Left hindlimb (tissue), 1 donor: Measurements from ENCODE around the gene C10orf105.

Experiments used
- DNase-seq: peaks from one replicate; pipeline ENCODE4 v3.0.0-alpha.2; 2018

C10orf105 gene

DNA sequence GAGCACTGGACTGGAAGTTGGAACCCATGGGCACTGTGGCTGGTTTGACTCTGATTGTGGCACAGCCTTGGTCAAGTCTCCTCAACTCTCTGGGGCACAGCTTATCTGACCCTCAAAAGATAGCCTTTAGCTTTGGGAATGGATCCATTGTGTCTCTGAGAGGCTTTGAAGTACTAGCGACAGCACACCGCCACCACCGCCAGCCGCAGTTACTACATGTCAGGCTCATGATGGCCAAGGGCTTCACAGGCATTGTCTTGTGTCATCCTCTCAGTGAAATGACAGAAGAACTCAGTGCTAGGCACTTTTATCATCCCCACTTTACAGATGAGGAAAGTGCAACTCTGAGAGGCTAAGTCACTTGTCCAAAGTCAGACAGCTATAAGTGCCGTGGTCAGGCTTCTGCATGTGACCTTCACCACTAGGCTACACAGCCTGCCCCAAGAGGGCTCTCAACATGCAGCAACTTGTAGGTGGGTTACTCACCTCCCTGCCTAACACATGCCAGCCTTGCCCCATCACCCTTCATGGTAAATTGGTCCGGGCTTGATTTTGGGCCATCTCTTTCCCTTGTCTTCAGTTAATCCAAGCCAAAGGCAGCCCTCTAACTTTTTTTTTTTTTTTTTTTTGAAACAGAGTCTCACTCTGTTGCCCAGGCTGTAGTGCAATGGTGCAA is 44.1 kb downstream of the C10orf105 start:
- DNase-seq = no peak

DNA sequence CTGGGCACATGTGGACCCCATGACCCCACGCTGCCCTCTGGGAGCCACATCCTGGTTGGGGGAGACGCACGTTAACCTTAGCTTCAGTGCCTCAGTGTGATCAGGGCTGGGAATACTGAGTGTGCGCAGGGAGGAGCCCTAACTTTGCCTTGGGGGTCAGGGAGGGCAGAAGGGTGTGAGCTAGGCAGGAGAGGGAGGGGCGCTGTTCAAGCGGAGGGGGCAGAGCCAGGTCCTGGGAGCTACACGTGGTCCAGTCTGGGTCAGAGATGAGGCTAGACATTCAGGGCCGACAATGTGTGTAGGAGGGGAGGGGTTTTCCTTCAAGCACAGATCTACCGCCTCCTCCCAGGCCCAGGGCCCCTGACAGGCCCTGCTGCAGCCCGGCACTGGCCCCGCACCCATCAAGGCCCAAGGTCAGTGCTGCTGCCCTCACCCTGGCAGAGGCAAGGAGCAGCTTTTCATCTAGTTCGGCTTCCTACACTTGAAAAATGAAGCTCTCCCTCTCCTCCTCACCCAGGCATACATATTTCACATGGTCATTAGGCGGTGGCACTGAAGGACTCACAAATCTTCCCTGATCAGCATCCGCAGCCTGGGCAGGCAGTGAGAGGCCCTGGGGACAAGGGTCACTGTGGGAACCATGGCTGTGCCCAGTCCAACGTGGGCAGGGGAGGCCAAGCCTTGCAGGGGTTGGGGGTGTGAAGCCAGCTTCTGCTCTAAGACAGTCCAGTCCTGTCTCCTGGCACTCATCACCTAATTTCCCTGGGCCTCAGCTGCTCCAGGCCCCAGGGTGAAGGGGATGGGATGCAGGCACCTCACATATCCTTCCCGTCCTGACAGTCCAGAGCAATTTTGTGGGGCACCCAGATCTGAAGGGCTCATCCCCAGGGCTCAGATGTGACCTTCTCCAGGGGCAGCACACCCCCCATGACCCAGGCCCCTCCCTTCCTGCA is 47.3 kb downstream of the C10orf105 start:
- no peak for DNase-seq

DNA sequence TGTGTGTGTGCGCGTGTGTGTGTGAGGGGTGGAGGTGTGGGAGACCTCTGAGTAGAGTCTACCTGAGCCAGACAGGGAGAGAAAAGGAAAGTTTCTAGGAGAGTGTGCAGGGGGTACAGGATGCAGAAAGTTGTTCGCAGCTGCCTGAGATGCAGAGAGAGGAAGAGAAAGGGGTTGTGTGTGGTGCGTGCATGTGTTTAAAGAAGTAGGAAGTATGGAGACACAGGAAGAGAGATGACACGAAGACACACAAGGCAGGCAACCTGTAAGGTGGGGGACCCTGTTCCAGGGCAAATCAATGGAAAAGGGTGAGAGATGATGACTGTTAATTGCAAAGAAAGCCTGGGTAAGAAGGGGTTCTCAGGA is 52.2 kb downstream of the C10orf105 start:
- DNase-seq = no peak

DNA sequence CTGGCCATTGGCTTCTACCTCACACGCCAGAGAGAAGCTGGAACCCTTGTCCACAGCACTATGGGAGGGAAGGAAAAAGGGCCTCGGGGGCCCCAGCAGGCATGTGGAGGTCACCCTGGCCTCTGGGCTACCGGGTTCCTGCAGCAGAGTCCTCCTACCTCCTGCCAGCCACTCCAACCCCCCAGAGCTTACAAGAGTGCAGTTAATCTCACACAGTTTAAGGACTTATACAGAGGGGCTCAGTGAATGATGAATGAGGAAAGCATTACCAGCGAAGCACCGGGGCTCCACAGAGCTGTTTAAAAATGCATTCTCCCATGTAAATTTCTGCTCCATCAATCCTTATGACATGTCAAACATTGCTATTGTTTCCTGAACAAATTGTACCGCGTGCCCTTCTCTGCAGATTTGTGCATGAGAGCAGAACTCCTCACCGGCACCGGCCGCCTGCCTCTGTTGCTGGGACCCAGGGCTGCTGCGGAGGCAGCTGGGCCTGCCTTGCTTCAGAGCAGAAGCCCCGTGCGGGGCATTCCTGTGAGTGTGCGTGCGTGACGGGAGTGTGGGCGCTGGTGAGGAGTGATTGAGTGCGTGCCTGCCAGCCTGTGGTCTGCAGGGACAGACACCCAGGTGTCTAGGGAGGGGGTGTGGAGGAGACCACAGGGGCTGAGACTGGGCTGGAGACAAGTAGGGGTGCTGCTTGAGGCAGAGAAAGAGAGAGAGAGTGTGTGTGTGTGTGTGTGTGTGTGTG is 52.8 kb downstream of the C10orf105 start:
- DNase-seq = no peak

DNA sequence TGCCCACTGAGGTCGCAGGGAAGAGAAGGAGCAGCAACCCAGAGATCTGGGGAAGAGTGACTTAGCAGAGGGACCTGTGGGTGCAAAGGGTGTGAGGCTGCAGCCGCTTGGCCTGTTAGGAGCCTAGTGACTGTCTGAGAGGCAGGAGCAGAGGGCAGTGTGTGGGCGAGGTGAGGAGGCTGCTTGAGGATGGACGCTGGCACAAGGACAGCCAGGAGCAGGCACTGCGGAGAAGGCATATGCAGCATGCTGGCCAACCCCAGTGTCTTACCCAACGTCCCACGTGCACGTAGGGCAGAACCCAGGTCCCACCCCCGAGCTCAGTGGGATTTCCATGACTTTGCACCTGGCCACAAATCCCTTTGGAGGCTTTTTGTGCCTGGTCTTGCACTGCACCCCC is 54.1 kb downstream of the C10orf105 start:
- no peak for DNase-seq

DNA sequence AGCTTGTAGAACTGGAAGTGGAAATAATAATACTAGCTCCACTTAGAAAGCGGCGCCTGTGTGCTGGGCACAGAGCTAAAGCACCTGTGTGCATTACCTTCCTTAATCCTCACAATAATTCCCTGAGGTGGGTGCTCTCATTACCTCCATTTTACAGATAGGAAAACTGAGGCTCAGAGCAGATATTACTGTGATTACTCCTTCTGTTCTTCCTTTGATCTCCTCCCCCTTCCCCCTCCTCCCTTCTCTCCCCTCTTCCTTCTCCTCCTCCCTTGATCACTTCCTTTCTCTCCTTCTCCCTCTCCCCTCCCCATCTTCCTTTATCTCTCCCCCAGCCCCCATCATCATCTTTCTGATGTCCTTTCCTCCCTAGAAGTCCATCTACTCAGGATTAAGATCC is 55.0 kb downstream of the C10orf105 start:
- no peak for DNase-seq

DNA sequence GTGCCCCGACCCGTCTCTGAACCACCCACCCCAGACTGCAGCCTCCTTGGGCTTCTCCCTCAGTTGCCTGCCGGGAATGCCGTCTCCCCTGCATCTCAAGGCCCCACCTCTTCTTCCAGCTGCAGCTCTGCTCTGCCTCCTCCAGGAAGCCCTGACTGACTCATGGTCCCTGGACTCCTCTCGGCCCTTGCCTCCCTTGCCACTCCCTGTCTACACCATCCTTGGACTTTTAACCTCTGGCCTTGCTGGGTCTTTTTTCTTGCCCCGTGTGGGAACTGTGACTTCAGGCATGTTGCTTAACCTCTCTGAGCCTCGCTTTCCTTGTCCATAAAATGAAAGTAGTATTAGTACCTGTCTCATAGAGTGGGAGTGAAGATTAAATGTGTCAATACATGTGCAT is 56.3 kb downstream of the C10orf105 start:
- DNase-seq = no peak

DNA sequence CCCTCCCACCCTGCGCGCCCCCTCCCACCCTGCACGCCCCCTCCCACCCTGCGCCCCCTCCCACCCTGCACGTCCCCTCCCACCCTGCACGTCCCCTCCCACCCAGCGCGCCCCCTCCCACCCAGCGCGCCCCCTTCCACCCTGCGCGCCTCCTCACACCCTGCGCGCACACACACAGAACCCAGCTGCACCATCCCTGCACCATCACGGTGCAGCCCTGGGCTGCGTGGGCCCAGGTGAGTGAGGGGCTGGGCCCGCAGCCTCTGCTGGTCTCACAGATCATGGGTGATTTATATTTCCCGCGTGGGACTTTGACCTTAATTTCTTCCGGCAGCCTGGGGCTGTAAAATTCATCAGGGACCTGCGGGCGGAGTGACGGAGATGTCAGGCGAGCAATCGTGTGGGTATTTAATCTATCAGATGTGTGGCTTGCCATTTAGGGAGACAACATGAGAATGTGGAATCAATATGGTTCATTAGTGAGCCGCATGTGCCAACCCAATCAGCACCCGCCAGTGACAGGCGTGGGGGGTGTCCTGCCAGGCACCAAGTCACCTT is 57.7 kb downstream of the C10orf105 start:
- no peak for DNase-seq
